ENCODE results near the gene SYCP2L.

Gene SYCP2L

DNA sequence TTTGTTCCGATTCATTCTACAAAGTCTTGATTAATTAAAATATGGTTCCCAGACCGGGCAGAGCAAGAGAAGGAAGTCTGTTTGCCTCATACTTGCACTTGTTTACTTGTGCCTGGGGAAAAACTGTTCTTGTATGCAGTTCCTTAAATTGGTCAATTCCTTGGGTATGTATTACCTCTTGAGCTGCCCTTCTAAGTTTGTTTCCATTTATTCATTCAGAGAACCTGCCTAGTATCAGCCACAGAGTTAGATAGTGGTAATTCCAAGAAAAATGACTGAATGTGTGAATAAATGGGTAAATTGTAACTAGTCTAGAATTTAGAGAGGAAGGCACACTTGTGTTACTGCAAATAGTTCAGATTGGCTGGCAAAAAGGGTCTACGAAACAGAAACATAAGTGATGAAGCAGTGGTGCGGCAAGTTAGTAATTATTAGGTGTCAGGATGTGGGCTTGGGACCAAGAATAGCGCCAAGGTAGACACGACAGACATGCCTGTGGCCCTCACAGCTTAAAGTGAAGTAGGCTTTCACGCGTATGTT lies 48.0 kb upstream of the SYCP2L start:
- peak overlapping the region; percentile 73 for H3K4me3 ChIP-seq (ENCODE audit: low read length)
- H3K27ac ChIP-seq (ENCODE audit: low read depth, low read length) = no peak overlapping the region
- peaks cover 41% of the 10 kb centered on the region for H3K27me3 ChIP-seq (ENCODE audit: control insufficient read depth, low read length)
- peaks cover 25% of the 10 kb centered on the region for H3K4me1 ChIP-seq (ENCODE audit: control insufficient read depth, low read length)
- H3K36me3 ChIP-seq (ENCODE audit: control insufficient read depth, low read length) = no peaks in the 10 kb centered on the region
- H3K9me2 ChIP-seq (replicated peaks; ENCODE audit: control insufficient read depth, low read length) = no peaks in the 10 kb centered on the region
- TF ChIP-seq CTCF (IDR thresholded peaks at IDR 0.05; ENCODE audit: low read depth, low read length, poor library complexity, severe bottlenecking) (no peak), EZH2phosphoT487 (IDR thresholded peaks at IDR 0.05; ENCODE audit: borderline replicate concordance, low read length) (no peak)
- H3F3A ChIP-seq (ENCODE audit: control insufficient read depth, insufficient read depth) = 0 out of 2 replicates have a peak, but pooled peaks cover 2% of the 10 kb centered on the region
- peak overlapping the region; percentile 85 for H3K4me2 ChIP-seq (ENCODE audit: low read length)
- no peaks in the 10 kb centered on the region for H4K20me1 ChIP-seq (ENCODE audit: control insufficient read depth, insufficient read depth, low read depth, low read length)
- H3K9me3 ChIP-seq (ENCODE audit: control insufficient read depth, insufficient read depth, low read length) = no peaks in the 10 kb centered on the region
- H3K79me2 ChIP-seq (ENCODE audit: control insufficient read depth, low read length) = no peaks in the 10 kb centered on the region

DNA sequence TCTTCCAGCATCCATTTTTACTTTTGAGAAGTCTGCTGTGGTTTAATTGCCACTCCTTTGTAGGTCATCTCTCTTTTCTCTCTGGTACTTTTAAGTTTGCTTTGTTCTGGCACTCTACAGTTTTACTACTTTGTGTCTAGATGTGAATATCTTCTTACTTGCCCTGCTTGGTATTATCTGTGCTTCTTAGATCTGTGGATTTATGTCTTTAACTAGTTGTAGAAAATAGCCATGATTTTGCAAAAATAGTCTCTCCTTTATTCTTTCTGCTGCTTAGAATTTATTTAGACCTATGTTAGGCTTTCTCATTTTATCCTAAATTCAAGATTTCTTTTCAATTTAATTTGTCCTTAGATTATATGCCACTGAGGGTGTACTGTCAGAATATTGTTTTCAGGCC lies 43.3 kb upstream of the SYCP2L start:
- TF ChIP-seq EZH2phosphoT487 (IDR thresholded peaks at IDR 0.05; ENCODE audit: borderline replicate concordance, low read length) (no peak), CTCF (IDR thresholded peaks at IDR 0.05; ENCODE audit: low read depth, low read length, poor library complexity, severe bottlenecking) (no peak)
- Histone ChIP-seq H3K4me3 (ENCODE audit: low read length) (no peak overlapping the region), H3K9me3 (ENCODE audit: control insufficient read depth, insufficient read depth, low read length) (no peaks in the 10 kb centered on the region), H4K20me1 (ENCODE audit: control insufficient read depth, insufficient read depth, low read depth, low read length) (no peaks in the 10 kb centered on the region), H3K79me2 (ENCODE audit: control insufficient read depth, low read length) (no peaks in the 10 kb centered on the region), H3K9me2 (replicated peaks; ENCODE audit: control insufficient read depth, low read length) (no peaks in the 10 kb centered on the region), H3K4me1 (ENCODE audit: control insufficient read depth, low read length) (peaks cover 9% of the 10 kb centered on the region), H3K27me3 (ENCODE audit: control insufficient read depth, low read length) (peaks cover 9% of the 10 kb centered on the region), H3K36me3 (ENCODE audit: control insufficient read depth, low read length) (no peaks in the 10 kb centered on the region), H3K27ac (ENCODE audit: low read depth, low read length) (no peak overlapping the region), H3F3A (ENCODE audit: control insufficient read depth, insufficient read depth) (no peaks in the 10 kb centered on the region), H3K4me2 (ENCODE audit: low read length) (no peak overlapping the region)

GRCh38 chr6:10847684-10848083 lies 39.2 kb upstream of the SYCP2L start:
- H3K27ac ChIP-seq (ENCODE audit: low read depth, low read length) = no peak overlapping the region
- no peaks in the 10 kb centered on the region for H3K4me1 ChIP-seq (ENCODE audit: control insufficient read depth, low read length)
- H3K27me3 ChIP-seq (ENCODE audit: control insufficient read depth, low read length) = no peaks in the 10 kb centered on the region
- no peaks in the 10 kb centered on the region for H3K9me3 ChIP-seq (ENCODE audit: control insufficient read depth, insufficient read depth, low read length)
- no peaks in the 10 kb centered on the region for H3K79me2 ChIP-seq (ENCODE audit: control insufficient read depth, low read length)
- H3K4me3 ChIP-seq (ENCODE audit: low read length) = no peak overlapping the region
- TF ChIP-seq EZH2phosphoT487 (IDR thresholded peaks at IDR 0.05; ENCODE audit: borderline replicate concordance, low read length) = no peak
- peak; percentile 35 for TF ChIP-seq CTCF (IDR thresholded peaks at IDR 0.05; ENCODE audit: low read depth, low read length, poor library complexity, severe bottlenecking)
- H4K20me1 ChIP-seq (ENCODE audit: control insufficient read depth, insufficient read depth, low read depth, low read length) = no peaks in the 10 kb centered on the region
- no peaks in the 10 kb centered on the region for H3F3A ChIP-seq (ENCODE audit: control insufficient read depth, insufficient read depth)
- no peak overlapping the region for H3K4me2 ChIP-seq (ENCODE audit: low read length)
- H3K36me3 ChIP-seq (ENCODE audit: control insufficient read depth, low read length) = no peaks in the 10 kb centered on the region
- no peaks in the 10 kb centered on the region for H3K9me2 ChIP-seq (replicated peaks; ENCODE audit: control insufficient read depth, low read length)
